ENCODE data around the gene ATP5PO. TPM values are rescaled to one million over a fixed set of nuclear protein-coding genes. Genes with fewer than 3 reads are reported as not detected.

Gene ATP5PO
- total RNA-seq, 2 donors from 2014 or later: 97.0 to 130 TPM

- peaks cover 15 to 27% of the 10 kb centered on the region in 2 donors for H3K4me1 ChIP-seq (ENCODE audit: control insufficient read depth in 1 of 2, low read depth in 2 of 2)
- no peak for ATAC-seq (ENCODE audit: insufficient number of reproducible peaks, low FRiP score, low read depth)
- TF ChIP-seq CTCF (IDR thresholded peaks at IDR 0.05): no peak
- no peak for DNase-seq (ENCODE audit: low spot score)
- no peaks in the 10 kb centered on the region for H3K9me3 ChIP-seq
- H3K4me3 ChIP-seq: no peak overlapping the region
- H3K27me3 ChIP-seq (replicated peaks; ENCODE audit: insufficient read depth): no peaks in the 10 kb centered on the region
- no peak overlapping the region for H3K27ac ChIP-seq
- H3K36me3 ChIP-seq: no peaks in the 10 kb centered on the region
Observed at GRCh38 chr21:33945652-33946270, 30.2 kb upstream of the ATP5PO start.

GRCh38 chr21:33944185-33944763 lies 28.7 kb upstream of the ATP5PO start:
- no peaks in the 10 kb centered on the region for H3K36me3 ChIP-seq
- ATAC-seq (ENCODE audit: insufficient number of reproducible peaks, low FRiP score, low read depth) (no peak), DNase-seq (ENCODE audit: low spot score) (no peak)
- no peaks in the 10 kb centered on the region for H3K9me3 ChIP-seq
- no peak overlapping the region for H3K27ac ChIP-seq
- TF ChIP-seq CTCF (IDR thresholded peaks at IDR 0.05): no peak
- no peak overlapping the region for H3K4me3 ChIP-seq
- H3K27me3 ChIP-seq (replicated peaks; ENCODE audit: insufficient read depth): no peaks in the 10 kb centered on the region
- H3K4me1 ChIP-seq (ENCODE audit: control insufficient read depth in 1 of 2, low read depth in 2 of 2): peaks cover 15 to 24% of the 10 kb centered on the region in 2 donors

- Histone ChIP-seq H3K4me1 (ENCODE audit: control insufficient read depth in 1 of 2, low read depth in 2 of 2) (peaks cover 9 to 15% of the 10 kb centered on the region in 2 donors), H3K27ac (no peak overlapping the region), H3K36me3 (no peaks in the 10 kb centered on the region), H3K4me3 (no peak overlapping the region), H3K9me3 (no peaks in the 10 kb centered on the region), H3K27me3 (replicated peaks; ENCODE audit: insufficient read depth) (no peaks in the 10 kb centered on the region)
- TF ChIP-seq CTCF (IDR thresholded peaks at IDR 0.05): no peak
- ATAC-seq (ENCODE audit: insufficient number of reproducible peaks, low FRiP score, low read depth) (no peak), DNase-seq (ENCODE audit: low spot score) (no peak)
Observed at GRCh38 chr21:33943293-33943692, 27.7 kb upstream of the ATP5PO start.

GRCh38 chr21:33942426-33942825 lies 26.8 kb upstream of the ATP5PO start:
- TF ChIP-seq CTCF (IDR thresholded peaks at IDR 0.05): no peak
- no peak for DNase-seq (ENCODE audit: low spot score)
- no peaks in the 10 kb centered on the region for H3K9me3 ChIP-seq
- no peak overlapping the region for H3K27ac ChIP-seq
- no peaks in the 10 kb centered on the region for H3K27me3 ChIP-seq (replicated peaks; ENCODE audit: insufficient read depth)
- no peak overlapping the region for H3K4me3 ChIP-seq
- no peaks in the 10 kb centered on the region for H3K36me3 ChIP-seq
- peaks cover 6% of the 10 kb centered on the region in 2 donors for H3K4me1 ChIP-seq (ENCODE audit: control insufficient read depth in 1 of 2, low read depth in 2 of 2)
- no peak for ATAC-seq (ENCODE audit: insufficient number of reproducible peaks, low FRiP score, low read depth)

GRCh38 chr21:33940881-33941245 lies 25.3 kb upstream of the ATP5PO start:
- H3K4me1 ChIP-seq (ENCODE audit: control insufficient read depth in 1 of 2, low read depth in 2 of 2): peaks cover 0 to 13% of the 10 kb centered on the region in 2 donors
- no peaks in the 10 kb centered on the region for H3K9me3 ChIP-seq
- DNase-seq (ENCODE audit: low spot score) (no peak), ATAC-seq (ENCODE audit: insufficient number of reproducible peaks, low FRiP score, low read depth) (no peak)
- H3K4me3 ChIP-seq: no peak overlapping the region
- H3K27ac ChIP-seq: no peak overlapping the region
- no peaks in the 10 kb centered on the region for H3K27me3 ChIP-seq (replicated peaks; ENCODE audit: insufficient read depth)
- H3K36me3 ChIP-seq: no peaks in the 10 kb centered on the region
- TF ChIP-seq CTCF (IDR thresholded peaks at IDR 0.05): no peak
